Cardiac muscle cell (in vitro differentiated cells and primary cell): Measurements from ENCODE around the gene CPT1A. TPM values are rescaled to one million over a fixed set of nuclear protein-coding genes. Genes with fewer than 3 reads are reported as not detected.
A peak's percentile ranks its signal among the peaks of the same experiment; 100 is the strongest.

Experiments
- DNase-seq, 2 donors: peaks; one replicate each; pipeline versions ENCODE4 v3.0.0 to v3.0.0-alpha.2; 2010 to 2017; ENCODE audit warnings: low read depth in 1 of 2, low spot score in 1 of 2
- H3K27ac ChIP-seq: fragments of 200-600 bp; sonication (generic); 2 replicates; pipeline ENCODE4 v1.5.1; 2016
- H3K27me3 ChIP-seq: fragments of 200-600 bp; sonication (generic); 2 replicates; pipeline ENCODE4 v1.6.0; 2016; ENCODE audit warnings: control low read depth
- H3K36me3 ChIP-seq: fragments of 200-600 bp; sonication (generic); 2 replicates; pipeline ENCODE4 v1.5.1; 2016; ENCODE audit warnings: control low read depth
- H3K4me1 ChIP-seq: fragments of 200-600 bp; sonication (generic); 2 replicates; pipeline ENCODE4 v1.8.1; 2017; ENCODE audit warnings: low read depth, mild to moderate bottlenecking, mixed run types
- H3K4me3 ChIP-seq: fragments of 200-600 bp; sonication (generic); 2 replicates; pipeline ENCODE4 v1.5.1; 2016; ENCODE audit warnings: mild to moderate bottlenecking
- H3K9me3 ChIP-seq: fragments of 200-600 bp; sonication (generic); 2 replicates; pipeline ENCODE4 v1.5.1; 2017; ENCODE audit warnings: low read depth, mild to moderate bottlenecking, control low read depth
- CTCF ChIP-seq: IDR thresholded peaks from 2 replicates; pipeline ENCODE4 v1.5.1; 2012; ENCODE audit warnings: low read depth, mild to moderate bottlenecking, low read length
- polyA plus RNA-seq: library from polyadenylated mRNA; unstranded; fragments of >200 nt; fragmentation: Nextera tagmentation; extraction: Ambion mirVana; gene quantifications from 2 replicates; pipeline ENCODE4 v1.2.1, GENCODE V29; 2016
- total RNA-seq: library from RNA; depleted of rRNA; stranded (reverse); fragments of >200 nt; gene quantifications from 2 replicates; pipeline ENCODE4 v1.2.3, GENCODE V29; 2016

CPT1A gene
- total and polyA plus RNA-seq, 2 experiments from 2014 or later = 2.1 to 7.4 TPM

DNA sequence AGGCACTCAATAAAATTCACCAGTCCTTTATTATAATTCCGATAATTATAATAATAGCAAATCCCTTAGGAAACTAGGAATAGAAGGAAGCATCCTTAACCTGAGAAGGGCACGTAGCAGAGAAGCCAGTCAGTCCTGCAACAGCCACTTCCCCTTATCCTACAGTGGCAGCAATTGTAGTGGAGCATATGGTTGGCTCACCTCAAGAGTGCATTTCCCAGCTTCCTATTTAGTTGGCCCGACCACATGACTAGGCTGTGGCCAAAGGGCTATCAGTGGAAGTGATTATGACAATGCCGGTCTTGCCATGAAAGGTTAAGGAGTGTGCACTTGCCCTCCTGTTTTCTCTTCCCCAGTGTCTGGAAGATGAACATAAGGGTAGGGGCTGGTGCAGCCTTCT lies 117.4 kb downstream of the CPT1A start:
- no peaks in the 10 kb centered on the region for H3K36me3 ChIP-seq

DNA sequence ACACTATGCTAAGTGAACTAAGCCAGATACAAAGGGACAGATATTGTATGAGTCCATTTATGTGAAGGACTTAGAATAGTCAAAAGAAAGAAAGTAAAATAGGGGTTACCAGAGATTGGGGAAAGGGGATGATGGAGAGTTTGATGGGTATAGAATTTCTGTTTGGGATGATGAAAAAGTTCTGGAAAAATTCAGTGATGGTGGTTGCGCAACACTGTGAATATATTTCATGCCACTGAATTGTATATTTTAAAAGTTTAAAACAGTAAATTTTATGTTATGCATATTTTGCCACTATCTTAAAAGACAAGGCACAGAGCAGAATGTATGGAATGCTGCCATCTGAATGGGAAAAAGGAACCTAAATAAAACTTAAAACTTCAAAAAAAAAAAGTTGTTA lies 119.6 kb downstream of the CPT1A start:
- DNase-seq = no peak
- TF ChIP-seq CTCF = no peak
- H3K9me3 ChIP-seq = no peaks in the 10 kb centered on the region
- no peaks in the 10 kb centered on the region for H3K27me3 ChIP-seq
- no peaks in the 10 kb centered on the region for H3K36me3 ChIP-seq
- H3K4me1 ChIP-seq = no peaks in the 10 kb centered on the region
- H3K27ac ChIP-seq = no peak overlapping the region
- no peak overlapping the region for H3K4me3 ChIP-seq

More for the DNA sequence above, 117.4 kb downstream of the CPT1A start:
- no peak overlapping the region for H3K4me3 ChIP-seq
- no peak overlapping the region for H3K27ac ChIP-seq
- no peak for DNase-seq
- no peaks in the 10 kb centered on the region for H3K9me3 ChIP-seq
- no peak for TF ChIP-seq CTCF
- no peaks in the 10 kb centered on the region for H3K27me3 ChIP-seq
- H3K4me1 ChIP-seq = no peaks in the 10 kb centered on the region

- Histone ChIP-seq H3K4me1 (no peaks in the 10 kb centered on the region), H3K9me3 (no peaks in the 10 kb centered on the region), H3K27me3 (no peaks in the 10 kb centered on the region), H3K27ac (no peak overlapping the region), H3K4me3 (no peak overlapping the region), H3K36me3 (no peaks in the 10 kb centered on the region)
- no peak for TF ChIP-seq CTCF
- no peak for DNase-seq
Measured at GRCh38 chr11:68721075-68721474, 120.6 kb downstream of the CPT1A start.

GRCh38 chr11:68715456-68716122 lies 126.1 kb downstream of the CPT1A start:
- no peaks in the 10 kb centered on the region for H3K27me3 ChIP-seq
- H3K36me3 ChIP-seq = no peaks in the 10 kb centered on the region
- H3K27ac ChIP-seq = no peak overlapping the region
- H3K9me3 ChIP-seq = no peaks in the 10 kb centered on the region
- TF ChIP-seq CTCF = no peak
- DNase-seq = no peak
- H3K4me1 ChIP-seq = peaks cover 9% of the 10 kb centered on the region
- H3K4me3 ChIP-seq = no peak overlapping the region

GRCh38 chr11:68714060-68714856 lies 127.5 kb downstream of the CPT1A start:
- DNase-seq = peak in 1 of 2 donors; percentile 62

More at GRCh38 chr11:68714060-68714856, 127.5 kb downstream of the CPT1A start:
- Histone ChIP-seq H3K9me3 (no peaks in the 10 kb centered on the region), H3K27ac (no peak overlapping the region), H3K4me3 (no peak overlapping the region), H3K27me3 (no peaks in the 10 kb centered on the region), H3K4me1 (peaks cover 9% of the 10 kb centered on the region), H3K36me3 (no peaks in the 10 kb centered on the region)
- TF ChIP-seq CTCF = no peak
